OCI-LY3 (cell line): ENCODE results near the gene GPR101.

Experiments used
- EZH2phosphoT487 ChIP-seq: fragments of 200-600 bp; shearing (Covaris generic); IDR thresholded peaks from 2 replicates; pipeline ENCODE4 v1.6.1; 2018; ENCODE audit warnings: antibody characterized with exemption, mixed run types, low read depth
- TF ChIP-seq, protein P1 (sequence below): fragments of 200-600, 300-600 bp; sonication (generic); IDR thresholded peaks from 2 replicates; pipeline ENCODE4 v1.5.1; 2014; ENCODE audit warnings: antibody characterized with exemption, low read length, low read depth

DNA sequence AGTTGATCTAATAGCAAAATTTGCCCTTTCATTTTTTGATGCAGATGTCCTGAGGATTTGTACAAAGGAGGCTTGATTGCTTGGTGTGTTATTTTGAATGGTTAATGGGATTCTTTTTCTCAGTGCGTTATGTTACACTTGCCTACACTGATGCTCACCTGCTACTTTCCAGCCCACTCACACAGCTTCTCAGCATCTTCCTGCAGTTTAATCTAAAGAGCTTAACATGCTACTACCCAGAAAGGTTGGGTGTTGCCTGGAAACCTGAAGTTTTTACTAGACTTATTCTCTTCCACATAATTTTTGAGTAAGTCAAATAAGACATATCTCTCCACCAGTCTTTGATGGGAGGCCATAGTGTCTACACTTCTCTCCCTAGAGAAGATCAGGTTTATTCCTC, 9.9 kb upstream of the GPR101 start:
- TF ChIP-seq EZH2phosphoT487, result no peak
- TF ChIP-seq, protein P1, sequence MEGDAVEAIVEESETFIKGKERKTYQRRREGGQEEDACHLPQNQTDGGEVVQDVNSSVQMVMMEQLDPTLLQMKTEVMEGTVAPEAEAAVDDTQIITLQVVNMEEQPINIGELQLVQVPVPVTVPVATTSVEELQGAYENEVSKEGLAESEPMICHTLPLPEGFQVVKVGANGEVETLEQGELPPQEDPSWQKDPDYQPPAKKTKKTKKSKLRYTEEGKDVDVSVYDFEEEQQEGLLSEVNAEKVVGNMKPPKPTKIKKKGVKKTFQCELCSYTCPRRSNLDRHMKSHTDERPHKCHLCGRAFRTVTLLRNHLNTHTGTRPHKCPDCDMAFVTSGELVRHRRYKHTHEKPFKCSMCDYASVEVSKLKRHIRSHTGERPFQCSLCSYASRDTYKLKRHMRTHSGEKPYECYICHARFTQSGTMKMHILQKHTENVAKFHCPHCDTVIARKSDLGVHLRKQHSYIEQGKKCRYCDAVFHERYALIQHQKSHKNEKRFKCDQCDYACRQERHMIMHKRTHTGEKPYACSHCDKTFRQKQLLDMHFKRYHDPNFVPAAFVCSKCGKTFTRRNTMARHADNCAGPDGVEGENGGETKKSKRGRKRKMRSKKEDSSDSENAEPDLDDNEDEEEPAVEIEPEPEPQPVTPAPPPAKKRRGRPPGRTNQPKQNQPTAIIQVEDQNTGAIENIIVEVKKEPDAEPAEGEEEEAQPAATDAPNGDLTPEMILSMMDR, result no peak
